GM12878 (cell line): ENCODE results near the gene WDR18. TPM values are rescaled to one million over a fixed set of nuclear protein-coding genes. Genes with fewer than 3 reads are reported as not detected.

Experiments used
- BHLHE40 ChIP-seq, 2 experiments: fragments of 450-650 bp in 1 of 2; IDR thresholded peaks; 2 replicates each; pipeline ENCODE4 v1.6.1; 2011 to 2017; ENCODE audit warnings: low read depth in 2 of 2, borderline replicate concordance in 1 of 2, improper control_type of control experiment in 1 of 2, low read length in 1 of 2, mild to moderate bottlenecking in 1 of 2
- CBX5 ChIP-seq: sonication (generic); IDR thresholded peaks from 2 replicates; pipeline ENCODE4 v1.6.1; 2016; ENCODE audit warnings: low read depth, moderate library complexity, mild to moderate bottlenecking, inconsistent platforms
- CHD2 ChIP-seq: IDR thresholded peaks from 2 replicates; pipeline ENCODE4 v1.6.1; 2011; ENCODE audit warnings: low read depth, low read length, improper control_type of control experiment, borderline replicate concordance
- EED ChIP-seq: sonication (generic); IDR thresholded peaks from 2 replicates; pipeline ENCODE4 v1.6.1; 2016; ENCODE audit warnings: antibody characterized with exemption, low read depth
- FOXK2 ChIP-seq: fragments of 450-650 bp; IDR thresholded peaks from 2 replicates; pipeline ENCODE4 v1.6.1; 2017; ENCODE audit warnings: mild to moderate bottlenecking, moderate library complexity
- HDGF ChIP-seq: fragments of 450-650 bp; IDR thresholded peaks from 2 replicates; pipeline ENCODE4 v1.6.1; 2016; ENCODE audit warnings: antibody characterized with exemption
- NR2C2 ChIP-seq: IDR thresholded peaks from 2 replicates; pipeline ENCODE4 v1.6.1; 2011; ENCODE audit warnings: borderline replicate concordance, low read depth; ENCODE audit not compliant: control insufficient read depth, insufficient read length
- RUNX3 ChIP-seq: IDR thresholded peaks from 2 replicates; pipeline ENCODE4 v1.6.1; 2012; ENCODE audit warnings: low read length, inconsistent platforms
- TCF3 ChIP-seq: IDR thresholded peaks from 2 replicates; pipeline ENCODE4 v1.6.1; 2012; ENCODE audit warnings: low read depth, mild to moderate bottlenecking, low read length, borderline replicate concordance; ENCODE audit not compliant: insufficient read depth
- polyA plus RNA-seq, 11 experiments: library from polyadenylated mRNA; depleted of rRNA in 4 of 11; unstranded in 6 of 11; stranded (reverse) in 5 of 11; fragments of >200 nt; fragmentation: Nextera tagmentation in 4 of 11; fragmentation: Illumina TruSeq in 1 of 11; extraction: Ambion mirVana in 4 of 11; extraction: Trizol in 1 of 11; gene quantifications; 1 replicate in 1 of 11; 2 replicates in 10 of 11; pipeline versions ENCODE4 v1.2.1 to v1.2.3, GENCODE V29; 2011 to 2016; ENCODE audit warnings: inconsistent platforms in 2 of 11, missing spikeins in 2 of 11, low read depth in 1 of 11
- total RNA-seq, 4 experiments: library from RNA; depleted of rRNA in 3 of 4; stranded (reverse); fragments of >200 nt in 3 of 4; fragmentation: Illumina TruSeq in 1 of 4; extraction: Trizol in 1 of 4; gene quantifications; 2 replicates each; pipeline versions ENCODE4 v1.2.1 to v1.2.3, GENCODE V29; 2013 to 2021
- TF ChIP-seq, protein P1 (sequence below): fragments of 450-650 bp; IDR thresholded peaks from 2 replicates; pipeline ENCODE4 v1.6.1; 2017; ENCODE audit warnings: mild to moderate bottlenecking, moderate library complexity

Gene WDR18
- total and polyA plus RNA-seq, 10 of the 15 experiments (the other 5 are each of a cell fraction or from before 2014, with no cell fraction given), result 3.0 to 206 (median 62.3) TPM

- TF ChIP-seq, protein P1, sequence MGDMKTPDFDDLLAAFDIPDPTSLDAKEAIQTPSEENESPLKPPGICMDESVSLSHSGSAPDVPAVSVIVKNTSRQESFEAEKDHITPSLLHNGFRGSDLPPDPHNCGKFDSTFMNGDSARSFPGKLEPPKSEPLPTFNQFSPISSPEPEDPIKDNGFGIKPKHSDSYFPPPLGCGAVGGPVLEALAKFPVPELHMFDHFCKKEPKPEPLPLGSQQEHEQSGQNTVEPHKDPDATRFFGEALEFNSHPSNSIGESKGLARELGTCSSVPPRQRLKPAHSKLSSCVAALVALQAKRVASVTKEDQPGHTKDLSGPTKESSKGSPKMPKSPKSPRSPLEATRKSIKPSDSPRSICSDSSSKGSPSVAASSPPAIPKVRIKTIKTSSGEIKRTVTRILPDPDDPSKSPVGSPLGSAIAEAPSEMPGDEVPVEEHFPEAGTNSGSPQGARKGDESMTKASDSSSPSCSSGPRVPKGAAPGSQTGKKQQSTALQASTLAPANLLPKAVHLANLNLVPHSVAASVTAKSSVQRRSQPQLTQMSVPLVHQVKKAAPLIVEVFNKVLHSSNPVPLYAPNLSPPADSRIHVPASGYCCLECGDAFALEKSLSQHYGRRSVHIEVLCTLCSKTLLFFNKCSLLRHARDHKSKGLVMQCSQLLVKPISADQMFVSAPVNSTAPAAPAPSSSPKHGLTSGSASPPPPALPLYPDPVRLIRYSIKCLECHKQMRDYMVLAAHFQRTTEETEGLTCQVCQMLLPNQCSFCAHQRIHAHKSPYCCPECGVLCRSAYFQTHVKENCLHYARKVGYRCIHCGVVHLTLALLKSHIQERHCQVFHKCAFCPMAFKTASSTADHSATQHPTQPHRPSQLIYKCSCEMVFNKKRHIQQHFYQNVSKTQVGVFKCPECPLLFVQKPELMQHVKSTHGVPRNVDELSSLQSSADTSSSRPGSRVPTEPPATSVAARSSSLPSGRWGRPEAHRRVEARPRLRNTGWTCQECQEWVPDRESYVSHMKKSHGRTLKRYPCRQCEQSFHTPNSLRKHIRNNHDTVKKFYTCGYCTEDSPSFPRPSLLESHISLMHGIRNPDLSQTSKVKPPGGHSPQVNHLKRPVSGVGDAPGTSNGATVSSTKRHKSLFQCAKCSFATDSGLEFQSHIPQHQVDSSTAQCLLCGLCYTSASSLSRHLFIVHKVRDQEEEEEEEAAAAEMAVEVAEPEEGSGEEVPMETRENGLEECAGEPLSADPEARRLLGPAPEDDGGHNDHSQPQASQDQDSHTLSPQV, result no peak
- TF ChIP-seq BHLHE40 (IDR thresholded peaks at IDR 0.05; ENCODE audit: borderline replicate concordance in 1 of 2, low read depth in 2 of 2, low read length in 1 of 2) (peak in 1 of 2 experiments; percentile 32; a peak in 1 of 4 replicates), CHD2 (no peak), TCF3 (0 out of 2 replicates have a peak, but pooled peaks have one; percentile 42), RUNX3 (peak; percentile 55), FOXK2 (no peak), NR2C2 (no peak), HDGF (0 out of 2 replicates have a peak, but pooled peaks have one; percentile 63), CBX5 (0 out of 2 replicates have a peak, but pooled peaks have one; percentile 7), EED (peak; percentile 63)
- TF ChIP-seq, all 136 proteins: peak for 15
These were observed 33.6 kb upstream of the WDR18 start (continued) for GRCh38 chr19:950352-951066.
